A204.1 (cell line): ENCODE data around the gene CMSS1.

ENCODE experiments used
- FAIRE-seq: peaks from 2 replicates; lab custom pipeline; 2012; peaks lifted over from hg19 to GRCh38; lab: Jason Lieb, UNC

CMSS1 gene

DNA sequence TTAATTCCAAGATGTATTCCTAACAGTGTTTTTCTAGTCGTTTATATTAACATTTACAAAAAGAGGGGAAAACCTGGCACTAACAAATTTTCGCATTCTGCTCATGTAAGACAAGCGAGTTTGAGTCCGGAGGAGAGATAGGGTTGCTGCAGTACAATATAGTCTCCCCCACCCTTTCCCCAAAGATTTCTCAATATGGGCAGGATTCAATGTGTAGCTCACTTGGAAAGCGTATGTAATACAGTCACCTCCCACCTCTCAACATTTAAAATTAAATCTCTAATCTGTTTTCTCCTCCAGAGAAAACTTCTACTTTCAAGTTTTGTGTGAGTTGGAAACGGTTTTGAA is 57.9 kb downstream of the CMSS1 start:
- FAIRE-seq, result no peak

DNA sequence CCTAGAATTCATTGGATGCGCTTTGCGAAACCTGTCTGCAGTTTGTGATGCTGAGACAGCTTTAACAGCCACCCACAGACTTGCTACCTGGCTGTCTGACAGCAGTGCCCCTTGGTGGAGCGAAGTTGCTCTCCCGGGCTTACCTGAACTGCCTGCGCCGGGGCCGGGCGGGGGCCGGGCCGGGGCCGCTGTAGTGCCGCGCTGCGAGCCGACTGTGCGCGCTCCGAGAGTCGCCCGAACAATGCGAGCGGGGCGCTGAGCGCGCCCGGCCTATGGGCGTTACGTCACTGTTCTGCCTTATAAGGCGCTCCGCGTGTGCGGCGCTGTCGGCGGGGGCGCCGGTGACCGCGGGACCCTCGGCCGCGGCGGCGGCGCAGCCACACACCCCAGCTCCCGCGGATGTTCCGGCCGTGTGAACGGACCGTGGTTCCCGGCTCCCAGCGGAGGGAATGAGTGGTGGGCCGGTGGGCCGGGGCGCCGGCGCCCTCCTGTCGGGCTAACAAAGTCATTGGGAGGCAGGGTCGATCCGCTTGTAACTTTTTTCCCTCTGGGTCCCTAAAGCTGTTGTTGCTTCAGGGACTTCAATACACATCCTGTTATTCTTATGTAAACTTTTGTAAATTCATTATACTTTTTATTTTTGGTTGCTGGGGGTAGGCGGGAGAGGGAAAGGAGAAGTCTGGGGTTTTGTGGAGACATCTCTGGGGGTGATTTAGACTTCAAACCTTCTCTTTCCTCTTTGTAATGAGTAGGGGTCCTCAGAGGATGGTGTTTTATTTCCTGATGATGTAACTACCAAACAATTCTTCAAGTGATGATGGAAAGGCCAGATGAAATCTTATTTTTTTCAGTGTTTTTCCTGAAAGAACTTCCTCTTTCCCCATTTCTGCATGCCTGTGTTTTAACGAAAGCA is 58.5 kb downstream of the CMSS1 start:
- no peak for FAIRE-seq

DNA sequence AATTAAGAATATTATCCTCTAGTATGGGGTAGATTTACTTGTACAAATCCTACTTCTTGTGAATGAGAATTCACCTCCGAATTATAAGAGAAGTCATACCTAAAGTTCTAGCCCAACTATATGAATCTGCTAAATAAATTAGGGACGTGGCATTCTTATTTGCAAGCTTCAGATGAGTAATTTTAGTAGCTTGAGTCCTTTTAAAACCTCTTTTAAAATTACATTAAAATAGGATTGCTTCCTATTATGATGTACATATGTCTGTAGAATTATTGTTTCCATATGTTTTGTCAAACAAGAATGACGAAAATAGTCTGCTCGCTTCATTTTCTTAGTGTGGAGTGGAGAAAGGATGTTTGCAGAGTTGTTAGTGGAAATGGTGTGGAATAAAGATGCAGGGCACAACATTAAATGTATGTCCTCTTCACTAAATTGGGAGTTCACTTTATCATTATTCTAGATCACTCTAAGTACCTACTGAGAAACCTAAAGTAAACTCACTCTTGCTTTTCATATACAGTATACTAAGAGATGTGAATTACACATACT is 59.4 kb downstream of the CMSS1 start:
- FAIRE-seq, result no peak

DNA sequence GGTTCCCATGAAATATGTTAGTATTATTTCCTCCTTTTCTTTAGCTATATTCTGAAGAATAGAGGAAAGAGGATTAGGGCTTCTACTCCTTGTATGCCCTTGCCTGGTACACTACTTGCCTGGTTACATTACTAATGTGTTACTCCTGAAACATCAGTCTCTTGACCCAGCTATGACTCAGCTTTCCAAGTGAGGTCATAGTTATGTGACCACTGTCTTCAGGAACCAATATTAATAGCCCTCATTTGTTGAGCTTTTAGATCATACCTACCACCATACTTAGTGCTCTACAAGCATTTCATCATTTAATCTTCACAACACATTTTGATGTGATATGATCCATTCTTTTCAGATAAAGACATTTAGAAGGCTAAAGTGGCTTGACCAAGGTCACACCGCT is 60.3 kb downstream of the CMSS1 start:
- no peak for FAIRE-seq

DNA sequence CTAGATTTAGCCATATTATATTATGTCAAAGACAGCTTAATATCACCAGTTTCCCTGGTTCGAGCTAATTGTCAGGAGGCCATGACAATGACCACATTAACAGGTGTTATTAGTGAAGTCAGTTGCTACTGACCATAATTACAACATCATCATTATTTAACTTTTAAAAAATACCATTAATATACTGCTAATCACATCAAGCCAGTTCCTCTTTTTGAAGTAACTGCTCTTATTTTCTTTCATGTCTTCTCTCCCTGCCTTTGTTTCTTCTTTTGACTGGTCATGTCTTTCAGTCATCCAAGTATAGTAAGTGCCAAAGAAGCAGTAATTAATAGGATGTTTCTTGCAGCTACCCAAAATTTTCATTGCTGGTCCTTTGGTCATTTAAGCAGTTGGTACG is 61.6 kb downstream of the CMSS1 start:
- FAIRE-seq, result no peak

DNA sequence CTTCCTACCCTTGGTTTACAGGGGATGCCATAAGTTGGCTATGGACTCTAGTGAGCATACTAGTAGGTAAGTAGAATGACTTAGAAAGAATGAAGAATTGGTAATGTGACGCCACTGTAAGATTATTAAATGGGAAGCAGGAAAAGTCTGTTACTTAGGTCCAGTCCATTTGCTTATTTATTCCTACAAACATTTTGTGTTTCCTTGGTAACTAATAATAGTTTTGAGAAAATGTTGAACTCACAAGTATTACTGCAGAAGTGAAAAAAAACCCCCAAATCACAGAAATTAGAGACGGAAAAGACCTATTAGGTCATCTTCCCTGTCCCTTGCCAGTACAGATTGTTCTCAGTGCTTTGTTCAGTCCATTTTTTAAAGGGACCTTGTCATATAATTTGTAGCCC is 63.5 kb downstream of the CMSS1 start:
- no peak for FAIRE-seq

DNA sequence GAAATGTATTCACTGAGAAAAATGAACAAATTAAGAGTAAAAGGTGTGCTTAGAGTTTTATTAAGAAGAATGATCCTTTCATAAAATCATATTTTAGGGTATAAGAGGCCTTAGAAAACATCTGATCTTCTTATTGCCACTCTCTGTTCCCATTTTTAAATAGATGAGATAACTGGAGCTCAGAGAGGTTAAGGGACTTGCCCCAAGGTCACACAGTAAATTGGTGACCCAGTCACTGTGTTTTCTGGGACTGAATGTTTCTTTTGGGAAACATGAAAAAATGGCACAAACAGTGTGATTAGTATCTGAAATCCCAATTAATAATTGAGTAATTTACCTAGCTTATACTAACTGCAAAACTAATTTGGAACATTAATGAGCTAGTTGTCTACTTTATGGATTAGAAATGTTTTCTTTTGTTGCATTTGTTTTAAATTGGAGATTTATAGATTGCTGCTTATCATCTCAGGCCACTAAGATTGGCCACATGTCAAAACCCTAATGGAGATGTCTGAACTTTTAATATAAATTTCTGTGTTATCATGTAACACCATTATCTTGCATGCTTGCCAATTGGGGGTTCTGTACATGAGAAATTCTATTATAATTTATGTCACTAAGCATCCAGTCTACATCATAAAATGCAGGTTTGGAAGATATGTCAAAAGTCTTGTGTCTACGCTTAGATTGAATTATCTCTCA is 64.9 kb downstream of the CMSS1 start:
- FAIRE-seq, result no peak

DNA sequence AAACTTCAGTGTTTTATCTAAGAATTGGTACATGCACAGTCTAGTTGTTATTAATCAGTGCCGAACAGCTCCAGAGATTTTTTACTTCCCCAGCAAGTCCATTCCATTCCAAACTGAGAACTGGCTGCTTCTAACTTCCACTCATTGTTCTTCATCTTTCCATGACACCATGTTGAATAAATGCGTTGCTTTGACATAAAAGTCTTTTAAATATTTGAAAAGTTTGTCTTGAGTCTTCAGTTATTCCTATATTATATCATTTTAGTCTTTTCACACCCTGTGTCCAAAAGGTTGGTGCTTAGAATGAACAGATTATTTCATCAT is 65.4 kb downstream of the CMSS1 start:
- FAIRE-seq, result no peak

DNA sequence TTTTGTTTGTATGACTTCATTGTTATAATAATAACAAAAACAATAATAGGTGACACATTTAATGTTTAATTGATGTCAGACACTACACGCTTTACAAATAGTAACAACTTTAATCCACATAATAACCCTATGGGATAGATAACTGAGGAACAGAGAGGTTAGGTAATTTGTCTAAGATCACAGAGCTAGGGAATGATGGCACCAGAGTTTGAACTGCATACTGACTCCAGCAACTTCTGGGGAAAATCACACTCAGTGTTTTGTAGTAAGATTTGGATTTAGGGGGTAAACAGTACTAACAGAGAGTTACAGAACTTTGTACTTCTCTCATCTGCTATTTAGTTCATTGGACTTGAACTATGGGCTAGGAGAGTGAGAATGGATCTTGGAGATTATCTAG is 66.0 kb downstream of the CMSS1 start:
- no peak for FAIRE-seq

DNA sequence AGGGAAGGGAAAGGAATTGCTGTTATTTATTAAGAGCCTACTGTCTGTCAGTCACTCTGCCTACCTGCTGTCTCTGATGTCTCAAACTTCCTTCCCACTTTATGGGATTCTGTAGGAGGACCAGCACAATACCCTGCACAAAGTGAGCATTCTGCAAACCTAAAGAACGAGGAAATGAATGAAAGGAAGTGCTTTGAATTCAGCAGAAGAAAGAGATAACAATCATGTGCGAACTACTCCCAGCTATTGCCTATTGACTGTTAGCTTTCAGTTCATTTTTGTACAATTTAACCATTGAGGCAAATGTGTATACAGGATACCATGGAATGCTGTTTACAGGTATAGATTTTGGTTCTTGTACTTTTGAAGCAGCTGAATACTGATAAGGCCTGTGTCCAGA is 66.8 kb downstream of the CMSS1 start:
- no peak for FAIRE-seq

DNA sequence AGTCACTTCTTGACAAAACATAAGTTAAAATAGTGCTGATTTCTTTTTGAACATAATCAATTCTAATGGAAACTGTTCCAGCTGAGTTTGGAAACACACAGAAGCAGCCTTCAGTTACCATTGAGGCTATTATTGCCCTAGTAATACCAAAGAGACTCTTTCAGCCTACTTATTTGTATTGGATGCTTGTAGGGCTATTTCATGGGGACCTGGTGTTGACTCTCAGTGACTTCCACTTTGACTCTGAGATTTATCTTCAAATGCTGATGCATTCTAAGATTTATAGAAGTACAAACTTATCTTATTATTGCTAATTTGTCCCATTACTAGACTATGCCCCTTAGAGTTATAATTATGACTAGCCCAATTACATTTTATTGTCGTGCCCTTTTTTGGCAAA is 67.4 kb downstream of the CMSS1 start:
- no peak for FAIRE-seq

DNA sequence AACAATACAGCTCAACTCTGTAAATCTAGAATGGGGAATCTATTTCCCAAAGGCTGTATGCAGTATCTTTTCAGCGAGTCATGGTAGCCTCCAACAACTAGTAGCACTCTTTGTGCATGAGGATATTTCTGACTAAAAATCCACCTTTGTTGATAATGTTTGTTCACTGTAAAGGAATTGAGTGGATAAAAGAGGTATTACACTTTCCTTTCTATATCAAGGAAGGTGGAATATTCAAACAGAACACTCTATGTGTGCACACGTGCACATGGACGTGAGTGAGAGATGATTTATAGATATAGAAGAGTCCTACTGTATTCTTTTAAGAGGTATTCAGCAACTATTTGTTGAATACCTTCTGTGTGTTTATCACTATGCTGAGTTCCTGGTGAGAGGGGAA is 68.2 kb downstream of the CMSS1 start:
- no peak for FAIRE-seq

DNA sequence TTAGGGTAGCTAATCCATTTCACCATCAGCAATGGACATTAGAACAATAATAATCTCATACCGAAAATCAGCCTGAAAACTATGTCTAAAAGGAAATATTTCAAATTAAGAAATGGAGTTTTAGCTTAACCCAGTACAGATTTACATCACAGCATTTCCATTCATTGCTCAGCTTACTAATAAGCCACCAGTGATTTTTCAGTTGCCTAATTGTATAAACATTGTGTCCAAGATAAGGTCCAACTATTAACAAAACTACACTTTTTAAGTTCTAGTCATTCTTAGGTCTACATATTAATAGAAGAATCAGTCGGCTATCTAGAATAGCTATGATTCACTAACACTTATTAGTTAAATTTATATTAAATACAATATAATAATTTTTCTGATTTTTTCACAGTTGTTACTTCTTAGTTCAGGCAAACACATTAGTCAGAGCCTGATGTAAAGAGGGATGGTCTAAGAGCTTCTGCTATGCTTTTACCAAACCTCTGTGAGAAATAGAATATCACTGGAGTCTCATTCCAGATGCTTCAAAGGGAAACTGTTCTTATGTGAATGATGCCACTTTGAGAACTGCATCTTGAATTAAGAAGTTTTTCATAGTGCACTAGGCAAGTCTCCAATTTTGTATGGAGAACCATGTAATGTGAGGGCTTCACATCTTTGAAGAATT is 74.1 kb downstream of the CMSS1 start:
- FAIRE-seq, result no peak

DNA sequence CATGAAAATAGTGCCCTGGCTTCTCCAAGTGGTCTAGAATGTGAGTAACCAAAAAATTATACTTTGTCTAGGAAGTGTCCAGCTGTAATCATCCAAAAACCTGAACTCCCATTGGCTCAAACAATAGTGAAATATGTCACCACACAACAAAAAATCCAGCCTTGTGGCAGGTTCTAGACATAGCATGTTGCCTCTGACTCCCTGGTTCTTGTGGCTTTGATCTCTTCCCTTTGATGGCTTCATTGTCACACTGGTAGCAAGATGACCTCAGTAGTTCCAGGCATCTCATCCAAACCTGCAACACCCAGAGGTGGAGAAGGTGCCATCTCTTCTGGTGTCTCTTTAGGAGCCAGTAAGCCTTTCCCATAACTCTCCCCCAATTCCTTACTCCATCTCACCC is 74.7 kb downstream of the CMSS1 start:
- FAIRE-seq, result no peak

DNA sequence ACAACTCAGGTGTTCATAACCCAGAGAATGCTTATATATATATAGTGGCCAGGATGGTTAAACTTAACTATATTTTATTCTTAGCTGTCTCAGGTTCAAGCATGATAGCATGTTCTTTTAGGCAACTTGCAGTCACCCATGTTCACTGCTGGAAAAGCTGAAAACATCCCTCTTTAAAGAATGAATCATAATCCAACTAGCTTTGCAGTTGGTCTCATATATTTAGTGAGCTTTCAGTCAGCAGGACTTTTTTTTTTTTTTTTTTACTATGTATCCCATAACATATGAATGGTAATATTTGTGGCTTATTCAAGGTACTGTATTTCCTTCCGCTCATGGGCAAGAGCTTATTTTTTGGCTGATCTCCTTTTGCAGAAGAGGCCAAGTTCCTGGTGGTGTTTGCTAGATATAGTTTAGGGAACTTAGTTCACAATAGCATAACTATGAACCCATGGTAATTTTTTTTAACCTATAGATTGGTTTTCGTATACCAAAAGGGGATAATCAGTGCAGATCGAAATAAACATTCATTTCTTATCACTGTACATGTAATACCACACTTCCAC is 77.6 kb downstream of the CMSS1 start:
- FAIRE-seq, result no peak

DNA sequence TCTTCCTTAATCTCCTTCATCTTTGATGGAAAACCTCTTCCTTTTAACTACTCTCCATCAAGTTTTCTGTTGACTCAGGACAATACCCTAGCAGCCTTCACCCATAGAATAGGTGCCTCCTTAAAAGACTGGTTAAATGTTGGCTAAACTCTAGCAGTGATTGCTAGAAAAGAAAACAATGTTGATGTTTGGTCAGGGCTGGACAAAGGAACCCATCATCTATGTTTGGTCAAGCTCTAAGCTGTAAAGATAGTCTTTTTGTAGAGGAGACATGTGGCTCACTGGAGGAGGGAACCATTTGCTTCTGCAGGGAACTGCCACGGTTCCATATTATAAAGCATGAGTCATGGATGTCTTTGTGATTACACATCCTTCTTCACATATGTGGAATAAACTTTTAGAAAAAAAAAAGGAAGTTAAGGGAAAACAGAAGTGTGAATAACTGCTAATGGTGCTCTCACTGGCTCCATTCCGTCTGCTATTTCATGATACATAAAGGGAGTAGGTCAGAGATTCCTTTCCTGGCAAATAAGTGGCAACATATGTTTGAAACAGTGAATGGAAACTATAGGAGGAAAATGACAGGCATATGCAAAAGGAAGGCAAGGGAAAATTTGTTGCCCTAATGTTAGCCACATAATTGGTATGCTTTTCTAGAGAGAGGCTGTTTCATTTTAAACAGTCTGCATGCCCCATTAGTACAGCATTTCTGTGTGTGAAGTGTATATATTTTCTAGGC is 78.2 kb downstream of the CMSS1 start:
- FAIRE-seq, result no peak

DNA sequence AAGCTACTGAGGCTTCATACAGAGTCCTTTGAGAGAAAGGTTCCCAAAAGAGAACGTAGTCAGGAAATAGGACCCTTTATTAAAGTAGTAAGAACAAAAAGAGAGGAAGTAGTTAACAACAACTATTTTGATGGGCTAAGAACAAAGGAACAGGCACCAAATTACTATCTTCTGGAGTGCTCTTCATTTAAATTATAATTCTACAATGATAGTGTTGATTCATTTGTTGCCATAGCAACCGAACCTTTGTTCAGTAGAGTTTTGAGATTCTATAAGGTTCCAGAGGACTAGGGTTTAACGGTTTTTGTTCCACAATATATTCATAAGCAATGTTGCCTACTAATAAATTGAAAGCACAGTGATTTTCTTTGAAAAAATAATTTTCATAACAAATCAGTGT is 78.8 kb downstream of the CMSS1 start:
- no peak for FAIRE-seq

DNA sequence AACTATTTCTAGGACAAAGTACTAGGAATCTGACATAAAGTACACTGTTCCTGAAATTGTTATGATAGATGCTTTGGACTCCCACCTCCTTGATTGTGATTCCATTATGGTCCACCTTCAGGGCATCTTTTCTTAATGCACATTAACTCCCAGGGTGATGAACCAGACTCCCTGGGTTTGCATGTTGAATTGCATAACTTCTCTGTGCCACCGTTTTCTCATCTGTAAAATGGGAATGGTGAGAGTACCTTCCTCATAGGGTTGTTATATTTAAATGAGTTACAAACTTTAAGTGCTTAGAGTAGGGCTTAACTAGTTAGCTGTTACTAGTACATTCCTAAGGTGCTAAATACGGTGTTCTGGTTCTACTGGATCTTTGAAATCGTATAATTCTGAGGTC is 81.9 kb downstream of the CMSS1 start:
- FAIRE-seq, result no peak

DNA sequence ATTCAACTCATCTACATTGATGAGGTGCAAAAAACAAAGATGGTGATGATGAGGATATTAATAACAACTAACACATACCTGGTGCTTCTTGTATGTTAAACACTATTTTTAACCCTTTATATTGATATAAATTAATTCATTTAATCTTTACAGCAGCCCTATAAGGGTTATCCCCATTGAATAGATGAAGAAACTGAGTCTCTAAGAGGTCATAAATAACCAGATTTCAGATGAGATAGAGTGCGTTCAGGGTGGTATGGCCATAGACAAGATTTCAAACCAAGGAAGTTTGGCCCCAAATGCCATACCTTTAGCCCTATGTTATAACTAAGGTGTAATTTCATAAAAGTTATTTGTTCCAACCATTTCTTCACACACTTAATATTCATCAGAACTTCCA is 82.6 kb downstream of the CMSS1 start:
- FAIRE-seq, result no peak

DNA sequence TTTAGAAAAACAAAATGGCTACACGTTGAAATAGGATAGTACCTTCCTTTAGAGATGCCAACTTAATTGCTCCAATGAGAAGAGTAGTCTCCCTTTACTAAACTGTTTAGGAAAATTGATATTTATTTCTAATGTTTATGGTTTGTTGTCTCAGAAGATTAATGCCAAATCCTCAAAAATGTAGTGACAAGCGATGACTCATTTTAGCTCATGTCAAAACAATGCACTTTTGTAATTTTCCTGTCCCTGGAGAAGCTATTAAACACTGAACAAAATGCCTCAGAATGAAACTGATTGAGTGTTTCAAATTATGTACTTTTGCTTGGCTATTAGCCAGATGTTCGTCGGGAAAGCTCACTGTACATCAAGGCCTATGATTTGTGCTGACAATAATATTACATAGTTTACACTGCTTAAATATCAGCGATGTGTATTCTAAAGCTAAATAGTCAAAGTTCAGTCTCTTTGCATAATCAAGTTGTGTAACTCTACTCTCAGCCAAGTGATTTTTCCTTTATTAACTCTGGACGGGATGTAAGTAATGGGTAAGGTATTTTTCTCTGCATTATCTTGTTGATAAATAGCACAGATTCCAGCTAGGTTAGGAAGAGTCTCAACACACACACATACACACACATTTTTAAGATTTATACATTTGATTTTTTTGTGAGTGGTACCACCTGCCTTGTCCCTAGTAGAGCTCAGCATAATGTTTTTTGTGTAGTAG is 83.7 kb downstream of the CMSS1 start:
- FAIRE-seq, result no peak

DNA sequence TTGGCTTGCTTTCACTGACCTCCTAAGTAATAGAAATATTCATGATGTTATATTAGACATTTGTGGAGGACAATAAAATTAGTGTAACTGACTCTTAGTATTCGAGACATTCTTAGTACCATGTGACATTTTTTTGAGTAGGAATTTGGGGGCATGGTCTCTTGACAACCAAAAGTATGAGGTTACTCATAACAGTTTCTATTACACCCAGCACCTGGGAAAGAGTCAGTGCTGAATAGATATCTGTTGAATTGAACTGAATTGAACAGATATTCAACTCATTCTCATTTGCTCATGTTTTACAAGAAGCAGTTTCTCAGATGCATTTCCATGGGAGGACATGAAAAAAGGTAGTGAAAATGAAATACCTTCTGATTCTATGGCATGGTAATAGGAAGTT is 84.4 kb downstream of the CMSS1 start:
- no peak for FAIRE-seq

DNA sequence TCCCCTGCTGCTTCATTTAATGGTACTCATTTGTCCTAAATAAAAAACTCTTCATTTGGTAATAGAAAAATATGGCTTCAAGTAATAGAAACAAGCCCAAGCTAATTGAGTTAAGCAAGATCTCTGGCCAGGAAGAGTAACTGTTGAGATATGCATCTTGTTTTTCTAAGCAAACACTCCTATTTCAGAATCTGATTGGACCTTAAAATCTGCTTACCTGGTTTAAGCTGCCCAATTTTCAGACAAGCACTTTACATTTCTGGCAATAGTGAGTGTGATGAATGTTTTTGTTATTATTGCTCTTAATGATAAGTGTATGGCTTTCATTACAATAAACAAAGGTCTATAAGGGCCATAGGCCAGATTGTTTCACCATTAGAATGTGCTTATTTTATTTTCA is 86.2 kb downstream of the CMSS1 start:
- no peak for FAIRE-seq
